CD4-positive, alpha-beta T cell treated with Interleukin-4 for 4 hours (primary cell): Measurements from ENCODE around the gene ANKRD44.
A peak's percentile ranks its signal among the peaks of the same experiment; 100 is the strongest.

Experiments used
- DNase-seq: peaks from one replicate; pipeline ENCODE4 v3.0.0-alpha.2; 2020

ANKRD44 gene

DNA sequence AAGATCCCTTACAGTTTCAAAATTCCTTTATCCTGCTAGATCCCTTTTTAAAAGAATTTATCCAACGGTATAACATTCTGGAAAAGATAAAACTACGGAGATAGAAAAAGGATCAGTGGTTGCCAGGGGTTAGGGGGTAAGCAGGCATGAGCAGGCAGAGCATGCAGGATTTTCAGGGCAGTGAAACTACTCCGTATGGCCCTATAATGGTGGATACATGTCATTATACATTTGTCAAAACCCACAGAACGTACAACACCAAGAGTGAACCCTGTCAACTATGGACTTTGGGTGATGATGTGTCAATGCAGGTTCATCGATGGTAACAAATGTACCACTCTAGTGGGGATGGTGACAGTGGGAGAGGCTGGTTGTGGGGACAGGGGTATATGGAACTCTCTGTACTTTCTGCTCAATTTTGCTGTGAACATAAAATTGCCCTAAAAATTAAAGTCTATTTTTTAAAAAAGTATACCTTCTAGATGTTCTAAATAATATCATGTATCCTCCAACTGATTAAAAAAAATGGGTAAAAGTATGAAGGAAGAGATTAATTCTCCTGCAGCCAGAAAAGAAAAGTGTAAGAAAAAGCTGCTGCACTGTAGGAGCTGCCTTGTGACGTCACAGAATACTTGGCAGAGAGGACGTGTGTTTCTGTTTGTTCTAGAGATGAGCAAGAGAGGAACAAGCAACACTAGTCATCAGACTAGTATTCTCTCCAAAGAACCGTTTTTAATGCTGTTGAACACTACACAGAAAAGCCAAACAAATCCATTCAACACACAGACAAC lies 23.6 kb downstream of the ANKRD44 start:
- DNase-seq: peak; percentile 83

DNA sequence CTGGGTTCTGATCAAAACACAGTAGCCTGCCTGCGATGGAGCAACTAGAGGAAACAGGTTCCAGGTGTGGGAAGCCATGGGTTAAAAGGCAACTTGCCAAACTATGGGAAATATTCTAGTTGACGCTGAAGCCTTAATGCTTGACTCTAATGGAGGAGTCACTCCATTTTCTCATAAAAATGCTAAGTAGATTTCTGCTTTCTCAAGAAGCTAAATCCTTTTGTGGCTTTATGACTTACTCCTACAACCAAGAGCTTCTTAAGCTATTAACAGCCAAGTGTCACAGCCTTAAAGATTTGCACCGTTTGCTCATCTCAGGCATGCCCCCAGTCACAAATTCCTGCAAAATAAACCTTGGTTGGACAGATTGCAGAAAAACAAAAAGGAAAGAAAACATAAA lies 25.2 kb downstream of the ANKRD44 start:
- DNase-seq: no peak

DNA sequence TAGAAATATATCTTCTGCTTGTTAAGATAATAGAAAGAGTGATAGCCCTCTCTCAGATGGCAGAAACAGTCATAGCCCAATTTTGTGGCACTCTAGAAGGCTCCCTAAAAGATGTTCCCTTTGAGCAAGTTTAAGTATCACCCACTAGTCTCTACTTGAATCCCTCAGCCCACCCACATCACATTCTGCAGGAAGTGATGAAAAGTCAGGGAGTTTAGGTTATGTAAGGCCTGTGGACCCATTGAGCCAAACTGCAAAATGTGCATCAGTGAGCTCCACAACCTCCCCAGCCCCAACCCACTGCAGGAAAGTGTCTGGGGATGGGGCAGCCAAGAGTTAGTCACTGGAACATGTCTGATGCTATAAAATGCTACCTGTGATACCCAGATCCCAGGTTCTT lies 25.6 kb downstream of the ANKRD44 start:
- no peak for DNase-seq

DNA sequence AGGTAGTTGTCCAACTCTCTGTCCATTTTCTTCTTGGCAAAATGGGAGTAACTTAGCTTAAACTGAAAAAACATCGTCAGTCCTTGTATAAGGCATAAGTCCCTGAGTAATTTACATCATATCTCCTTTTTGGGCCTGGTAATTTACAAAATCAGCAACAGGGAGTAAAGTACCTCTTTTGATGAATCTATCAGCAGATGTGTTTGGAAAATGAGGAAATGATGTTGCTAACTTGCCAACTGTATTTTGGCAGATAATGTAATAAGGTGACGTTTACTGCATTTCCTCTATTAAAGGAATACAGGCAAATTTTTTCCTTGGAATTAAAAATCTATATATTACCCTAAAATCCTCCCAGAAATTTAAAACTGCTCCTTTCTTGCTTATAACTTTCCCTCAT lies 29.2 kb downstream of the ANKRD44 start:
- no peak for DNase-seq

DNA sequence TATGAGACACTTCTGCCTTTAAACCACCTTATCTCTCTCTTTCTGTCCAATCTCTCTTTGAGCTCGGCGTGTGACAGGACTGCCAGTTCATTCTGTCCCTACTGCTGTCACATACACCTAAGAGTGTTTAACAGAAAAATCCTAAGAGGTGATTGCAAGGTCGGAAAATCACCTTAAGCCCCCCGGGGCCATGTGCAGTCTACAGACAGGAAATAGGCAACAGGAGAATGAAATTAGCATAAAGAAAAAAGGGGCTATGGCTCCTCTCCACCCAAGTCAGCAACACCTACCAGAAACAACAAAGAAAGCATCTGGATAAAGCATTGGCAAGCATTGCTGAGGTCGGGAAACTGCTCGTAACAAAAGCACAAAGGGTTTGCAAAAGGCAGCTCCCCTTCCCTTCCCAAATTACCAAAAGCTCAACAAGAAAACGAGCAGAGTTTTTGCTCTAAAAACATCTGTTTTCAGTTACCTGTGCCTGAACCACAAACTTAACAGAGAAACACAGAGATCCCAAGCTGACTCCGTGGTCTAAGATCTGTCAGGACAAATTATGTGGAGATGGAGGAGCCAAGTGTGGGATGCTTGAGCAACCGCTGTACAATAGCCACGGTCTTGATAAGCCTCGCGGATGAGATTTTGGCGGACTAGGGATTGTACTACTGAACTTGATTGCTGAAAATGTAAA lies 30.4 kb downstream of the ANKRD44 start:
- no peak for DNase-seq

DNA sequence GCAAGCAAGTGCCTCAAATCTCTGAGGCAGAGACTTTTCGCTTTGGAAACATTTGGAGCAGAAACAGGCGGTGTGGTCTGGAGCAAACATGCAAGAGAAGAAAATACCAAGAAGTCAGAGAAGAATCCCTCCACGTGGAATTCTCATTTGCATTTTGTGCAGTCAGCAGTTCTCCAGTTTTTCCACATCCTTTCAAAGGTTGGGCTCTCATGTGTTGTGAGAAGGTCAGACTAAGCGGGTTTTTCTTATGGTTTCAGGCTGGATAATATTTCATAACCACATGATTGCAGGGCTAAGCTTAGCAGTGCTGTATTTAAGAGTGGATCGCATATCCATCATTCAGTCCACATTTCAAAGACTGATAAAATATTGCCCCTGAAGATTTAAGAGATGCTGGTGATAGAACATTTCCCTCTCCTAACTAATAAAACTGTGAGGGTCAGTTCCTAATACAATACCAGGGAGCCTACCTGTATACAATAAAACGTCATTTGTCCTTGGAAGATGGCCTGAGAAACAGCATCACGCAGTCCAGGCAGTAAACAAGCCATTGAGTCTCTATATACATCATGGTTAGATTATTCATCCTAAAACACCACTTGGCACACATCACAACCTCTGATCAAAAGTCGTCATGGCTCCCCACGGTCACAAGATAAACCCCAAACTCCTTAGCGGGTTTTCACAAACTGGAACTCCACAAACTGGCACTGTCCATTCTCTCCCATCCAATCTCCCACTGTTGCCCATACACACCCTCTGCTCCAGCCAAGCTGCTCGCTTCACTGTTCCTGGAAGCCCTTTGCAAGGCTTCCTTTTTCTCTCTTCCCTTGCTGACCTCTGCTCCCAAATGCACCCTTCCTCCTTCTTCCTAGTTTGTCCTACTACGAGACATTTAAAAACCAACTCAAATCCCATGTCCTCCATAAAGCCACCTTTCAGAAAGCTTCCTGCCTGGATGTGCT lies 31.5 kb downstream of the ANKRD44 start:
- DNase-seq: no peak

DNA sequence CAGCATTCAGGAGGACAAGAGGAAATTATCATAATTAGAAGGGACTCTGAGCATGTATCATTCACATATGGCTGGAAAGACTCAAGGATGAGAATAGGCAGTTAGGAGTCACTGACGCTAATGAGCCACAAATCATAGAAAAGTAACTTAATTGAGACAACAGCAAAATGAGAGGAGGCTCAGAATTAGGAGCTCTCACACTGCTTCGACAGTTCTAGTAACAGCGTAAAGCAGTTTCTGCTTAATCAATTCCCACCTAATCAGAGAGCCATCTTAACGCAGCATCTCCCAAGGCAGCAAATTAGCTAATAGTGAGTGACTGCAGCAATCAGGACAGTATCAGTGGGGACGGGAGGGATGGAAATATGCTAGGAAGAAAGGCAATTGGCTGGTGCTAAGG lies 32.8 kb downstream of the ANKRD44 start:
- no peak for DNase-seq

DNA sequence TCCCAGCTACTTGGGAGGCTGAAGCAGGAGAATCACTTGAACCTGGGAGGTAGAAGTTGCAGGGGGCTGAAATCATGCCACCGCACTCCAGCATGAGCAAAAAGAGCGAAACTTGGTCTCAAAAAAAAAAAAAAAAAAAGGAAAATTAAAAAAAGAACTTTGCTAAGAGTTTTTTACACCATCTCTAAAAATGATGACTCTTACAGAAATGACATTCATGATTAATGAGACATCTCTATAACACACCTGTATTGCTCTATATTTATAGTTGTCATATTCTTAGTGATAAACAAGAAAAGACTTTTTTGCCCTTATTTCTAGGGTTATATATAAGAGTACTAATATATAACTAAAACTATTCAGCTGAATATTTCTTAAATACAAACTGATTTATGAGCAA lies 34.4 kb downstream of the ANKRD44 start:
- no peak for DNase-seq

DNA sequence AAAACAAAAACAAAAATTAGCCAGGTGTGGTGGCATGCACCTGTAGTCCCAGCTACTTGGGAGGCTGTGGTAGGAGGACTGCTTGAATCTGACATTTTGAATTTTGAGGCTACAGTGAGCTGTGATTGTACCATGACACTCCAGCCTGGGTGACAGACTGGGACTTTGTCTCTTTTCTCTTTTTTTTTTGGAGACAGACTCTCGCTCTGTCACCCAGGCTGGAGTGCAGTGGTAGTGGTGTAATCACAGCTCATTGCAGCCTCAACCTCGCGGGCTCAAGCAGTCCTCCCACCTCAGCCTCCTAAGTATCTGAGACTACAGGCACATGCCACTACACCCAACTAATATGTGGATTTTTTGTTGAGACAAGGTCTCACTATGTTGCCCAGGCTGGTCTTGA lies 35.6 kb downstream of the ANKRD44 start:
- DNase-seq: no peak

DNA sequence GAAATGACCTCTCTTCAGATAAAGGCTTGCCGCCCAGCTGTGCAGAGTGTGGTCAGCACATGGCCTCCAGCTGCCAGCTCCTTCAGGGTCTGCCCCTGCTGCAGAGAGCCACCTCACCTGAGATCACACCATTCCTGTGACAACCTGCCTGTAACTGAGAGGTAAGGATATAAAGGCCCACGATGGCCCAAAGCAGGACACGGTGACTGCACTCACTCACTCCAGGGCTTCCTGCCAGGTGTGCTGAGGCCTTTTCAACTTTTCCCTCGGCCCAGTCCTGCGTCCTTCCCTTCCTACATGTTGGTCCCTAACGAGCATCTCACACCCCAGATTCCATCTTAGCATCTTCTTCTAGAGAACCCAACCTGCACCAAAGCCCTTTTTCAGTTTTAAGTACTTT lies 36.2 kb downstream of the ANKRD44 start:
- no peak for DNase-seq

DNA sequence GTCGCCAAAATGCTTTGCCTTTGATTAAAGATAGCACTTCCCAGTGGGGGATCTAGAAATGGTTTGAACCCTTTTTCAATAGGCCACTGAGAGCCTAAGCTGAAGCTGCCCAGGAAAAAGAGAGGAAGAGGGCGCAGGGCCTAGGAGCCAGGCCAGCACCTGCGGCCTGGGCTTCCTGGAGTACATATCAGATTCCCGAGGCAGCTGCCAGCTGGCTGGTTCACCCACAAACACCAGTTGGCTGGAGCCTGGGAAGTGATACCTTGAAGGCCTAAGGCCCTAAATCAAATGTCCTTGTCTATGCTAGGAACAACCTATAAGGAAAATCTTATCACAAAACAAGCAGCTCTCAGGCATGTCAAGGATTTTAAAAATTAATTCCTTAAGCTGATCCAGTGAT lies 37.1 kb downstream of the ANKRD44 start:
- no peak for DNase-seq

DNA sequence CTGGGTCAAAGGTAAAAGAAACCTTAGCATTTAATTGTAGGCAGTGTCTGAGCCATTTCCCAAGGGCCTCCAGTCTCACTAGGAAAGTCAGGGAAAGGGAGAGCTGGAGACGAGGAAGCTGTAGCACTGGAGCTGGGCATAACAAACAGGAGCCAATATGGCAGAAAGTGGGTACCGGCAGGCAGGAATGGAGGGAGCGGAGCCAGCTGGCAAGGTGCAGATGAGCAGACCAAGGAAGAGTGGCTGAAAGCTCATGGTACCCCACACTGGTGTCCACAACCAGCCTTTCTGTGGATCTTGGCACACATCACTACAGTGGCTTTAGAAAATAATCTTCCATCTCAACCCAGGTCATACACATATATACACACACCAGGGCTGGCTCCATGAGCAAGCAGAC lies 40.0 kb downstream of the ANKRD44 start:
- no peak for DNase-seq

DNA sequence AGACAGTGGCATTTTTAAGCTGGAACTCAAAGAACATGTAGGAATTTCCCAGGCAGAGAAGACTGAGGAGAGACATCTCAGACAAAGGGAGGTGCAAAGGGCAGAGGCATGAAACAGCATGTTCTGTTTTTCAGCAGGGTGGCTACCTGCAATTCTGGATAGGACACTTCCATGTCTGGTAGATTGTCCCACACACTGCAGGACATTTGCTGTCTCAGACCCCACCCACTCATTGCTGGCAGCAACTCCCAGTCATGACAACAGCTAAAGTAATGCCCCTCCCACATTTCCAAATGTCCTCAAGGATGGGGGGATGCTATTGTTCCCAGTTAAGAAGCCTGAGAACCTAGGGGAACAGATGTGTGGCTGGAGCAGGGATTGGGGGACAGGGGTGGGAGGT lies 40.8 kb downstream of the ANKRD44 start:
- no peak for DNase-seq

DNA sequence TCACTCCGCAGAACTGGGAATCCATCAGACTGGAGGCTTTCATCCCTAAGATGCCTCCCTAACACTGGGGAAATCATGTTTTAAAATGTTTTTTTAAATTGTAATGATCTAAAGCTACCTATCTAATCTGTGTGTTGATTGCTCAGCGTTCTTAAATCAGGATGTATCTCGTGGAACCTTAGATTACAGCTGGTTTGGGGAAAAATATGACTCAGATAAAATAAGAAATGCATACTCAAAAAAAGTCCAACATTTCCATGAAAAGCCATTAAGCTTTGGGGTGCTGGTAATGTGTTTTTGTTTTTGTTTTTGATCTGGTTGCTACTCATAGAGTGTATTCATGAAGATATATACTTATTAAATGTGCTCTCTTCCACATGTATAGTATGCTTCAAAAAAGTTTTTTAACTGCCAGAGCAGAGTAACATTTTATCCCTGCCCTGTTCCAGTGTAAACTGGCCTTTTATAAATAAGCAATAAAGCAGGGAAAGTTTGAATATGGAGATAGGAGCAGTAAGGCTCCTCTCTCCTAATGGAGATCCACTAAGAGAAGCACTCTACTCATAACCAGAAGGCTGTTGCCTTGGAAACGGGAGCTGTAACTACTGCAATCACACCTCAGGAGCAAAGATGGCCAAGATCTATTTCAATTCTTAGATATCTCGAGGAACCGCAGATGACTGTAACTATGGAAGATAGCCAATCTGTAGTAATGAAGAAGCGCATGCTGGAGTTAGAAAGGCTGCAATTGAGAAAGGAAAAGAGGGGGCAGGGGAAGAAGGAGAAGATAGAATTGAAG lies 41.6 kb downstream of the ANKRD44 start:
- peak; percentile 61 for DNase-seq

DNA sequence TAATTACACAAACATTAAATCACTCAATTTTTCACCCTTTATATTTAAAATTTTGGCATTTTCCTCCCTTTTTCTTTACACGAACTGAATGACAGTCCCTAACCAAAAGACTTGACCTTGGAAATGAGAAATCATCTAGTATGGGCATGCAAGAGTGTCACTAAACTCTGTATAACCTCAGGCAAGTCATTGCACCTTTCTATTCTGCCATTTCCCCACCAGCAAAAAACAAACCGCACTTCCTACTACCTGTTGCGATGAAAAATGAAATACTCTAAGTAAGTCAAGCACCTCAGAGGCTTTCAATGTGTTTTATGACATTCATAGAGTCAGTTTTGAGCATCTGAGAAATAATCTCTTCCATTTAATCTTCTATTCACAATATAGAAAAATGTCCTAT lies 44.1 kb downstream of the ANKRD44 start:
- peak; percentile 70 for DNase-seq

DNA sequence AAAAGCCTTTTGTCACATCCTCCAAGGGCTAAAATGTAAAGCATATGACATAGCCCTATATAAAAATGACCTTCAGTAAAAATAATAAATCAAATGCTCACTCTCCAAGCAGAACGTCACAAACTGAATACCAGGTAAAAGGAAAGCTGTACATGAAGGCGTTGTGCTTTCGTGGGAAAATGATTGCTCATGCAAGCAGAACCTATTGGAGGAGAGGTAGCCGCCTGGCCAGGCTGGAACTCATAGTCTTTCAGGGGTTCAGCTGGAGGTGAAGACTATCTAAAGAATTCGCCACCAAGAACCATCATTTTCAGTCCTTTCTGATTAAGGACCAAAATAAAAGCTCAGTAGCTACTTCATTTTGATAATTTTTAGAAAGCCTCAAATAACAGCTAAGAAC lies 44.7 kb downstream of the ANKRD44 start:
- DNase-seq: no peak

DNA sequence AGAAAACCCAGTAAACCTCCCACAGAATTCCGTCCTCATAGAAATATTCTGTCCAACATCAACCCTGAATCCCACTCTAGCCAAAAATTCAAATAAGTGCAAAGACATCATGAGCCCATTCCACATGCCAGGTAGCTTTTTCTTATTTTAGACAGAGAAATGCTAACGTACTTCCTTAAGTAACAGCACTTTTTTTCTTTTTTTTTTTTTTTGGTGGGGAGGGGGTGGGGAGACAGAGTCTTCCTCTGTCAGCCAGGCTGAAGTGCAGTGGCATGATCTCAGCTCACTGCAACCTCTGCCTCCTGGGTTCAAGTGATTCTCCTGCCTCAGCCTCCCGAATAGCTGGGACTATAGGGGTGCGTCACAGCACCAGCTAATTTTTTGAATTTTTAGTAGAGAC lies 45.5 kb downstream of the ANKRD44 start:
- no peak for DNase-seq

DNA sequence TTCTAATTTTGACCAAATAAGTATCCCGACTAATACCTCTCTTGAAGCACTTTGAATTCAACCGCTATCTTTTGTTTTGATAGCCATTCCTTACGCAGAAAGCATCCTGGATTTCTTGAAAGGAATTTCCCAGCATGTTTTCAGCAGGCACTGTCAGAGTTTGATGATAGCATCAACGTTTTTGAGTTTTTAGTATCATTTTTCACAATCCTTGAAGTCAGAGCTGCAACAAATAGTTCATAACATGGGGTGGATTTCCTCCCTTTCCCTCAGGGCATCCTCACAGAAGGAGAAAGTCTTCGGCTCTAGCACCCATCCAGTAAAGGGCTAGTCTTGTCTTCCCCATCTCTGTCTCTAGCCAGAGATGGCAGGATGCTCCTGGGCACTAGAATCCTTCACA lies 46.2 kb downstream of the ANKRD44 start:
- no peak for DNase-seq

DNA sequence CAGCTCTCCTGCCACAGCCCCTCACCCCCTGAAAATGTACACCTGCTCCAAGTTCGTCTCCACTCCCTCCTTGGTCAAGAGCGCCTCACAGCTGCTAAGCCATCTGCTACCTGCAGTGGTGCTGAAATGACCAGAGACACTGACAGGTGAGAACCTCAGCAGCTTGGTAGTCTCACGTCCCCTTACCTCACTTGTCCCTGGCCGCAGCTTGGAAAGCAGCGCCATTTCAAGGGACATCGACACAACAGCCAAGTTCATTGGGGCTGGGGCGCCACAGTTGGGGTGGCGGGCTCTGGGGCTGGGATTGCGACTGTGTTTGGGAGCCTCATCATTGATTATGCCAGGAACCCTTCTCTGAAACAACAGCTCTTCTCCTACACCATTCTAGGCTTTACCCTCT lies 47.5 kb downstream of the ANKRD44 start:
- no peak for DNase-seq

DNA sequence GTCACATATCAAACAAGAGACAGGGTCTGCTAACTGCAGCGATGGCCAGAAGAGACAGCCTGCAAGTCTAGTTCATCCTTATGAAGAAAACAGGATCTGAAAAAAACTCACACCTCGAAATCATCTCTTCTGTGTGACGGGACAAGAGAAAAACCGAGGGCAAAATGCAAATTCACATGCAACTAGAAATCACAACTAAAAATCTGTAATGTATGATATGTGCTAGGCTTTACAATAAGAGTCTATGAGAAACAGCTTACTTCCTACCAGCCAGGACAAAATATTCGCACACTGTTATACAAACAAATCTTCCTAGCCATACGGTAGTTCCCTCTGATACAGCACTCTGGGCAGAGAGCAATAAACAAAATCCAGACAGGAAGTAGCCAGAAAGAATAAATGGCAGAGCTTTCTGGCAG lies 48.8 kb downstream of the ANKRD44 start:
- no peak for DNase-seq

DNA sequence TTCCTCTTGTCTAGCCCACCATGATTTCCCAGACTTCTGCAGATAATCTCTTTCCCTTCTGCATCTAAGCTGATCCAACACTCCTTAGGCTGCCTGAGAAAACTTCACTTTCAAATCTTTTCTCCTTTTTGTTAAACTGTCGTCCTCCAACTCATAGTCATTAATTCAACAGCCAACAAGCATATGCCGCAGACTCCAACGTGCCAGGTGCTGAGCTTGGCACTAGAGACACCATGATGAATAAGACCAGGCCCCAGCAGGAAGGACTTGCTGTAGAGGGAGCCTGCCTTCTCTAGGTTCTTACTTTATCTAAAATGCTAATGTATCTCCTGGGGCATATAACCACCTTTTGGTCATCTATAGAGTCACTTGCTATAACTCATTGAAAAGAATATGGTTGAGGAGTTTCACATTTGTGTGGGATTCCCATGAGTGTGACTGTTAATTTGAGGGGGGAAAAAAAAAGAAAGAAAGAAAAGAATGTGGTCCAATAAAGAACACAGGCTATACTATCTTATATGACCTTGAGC lies 51.0 kb downstream of the ANKRD44 start:
- no peak for DNase-seq

DNA sequence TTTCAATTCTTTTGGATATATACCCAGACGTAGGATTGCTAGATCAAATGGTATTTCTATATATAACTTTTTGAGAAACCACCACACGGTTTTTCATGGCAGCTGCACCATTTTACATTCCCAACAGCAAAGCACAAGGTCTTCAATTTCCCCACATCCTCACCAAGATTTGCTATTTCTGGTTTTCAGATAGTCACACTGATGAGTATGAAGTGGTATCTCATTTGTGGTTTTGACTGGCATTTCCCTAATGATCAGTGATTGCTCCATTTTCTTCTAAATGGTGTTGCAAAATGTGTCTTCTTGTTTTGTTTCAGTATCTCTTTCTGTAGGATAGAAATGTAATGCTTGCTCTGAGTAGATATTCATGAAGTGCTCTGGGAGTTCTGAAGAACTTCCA lies 52.0 kb downstream of the ANKRD44 start:
- DNase-seq: peak; percentile 72
